ENCODE measurements around the gene OR2T3.
"Not testable (repeated sequence)": the region's sequence is repeated elsewhere in the genome, so short reads cannot be mapped to it uniquely, and the experiment has no call there.

DNA sequence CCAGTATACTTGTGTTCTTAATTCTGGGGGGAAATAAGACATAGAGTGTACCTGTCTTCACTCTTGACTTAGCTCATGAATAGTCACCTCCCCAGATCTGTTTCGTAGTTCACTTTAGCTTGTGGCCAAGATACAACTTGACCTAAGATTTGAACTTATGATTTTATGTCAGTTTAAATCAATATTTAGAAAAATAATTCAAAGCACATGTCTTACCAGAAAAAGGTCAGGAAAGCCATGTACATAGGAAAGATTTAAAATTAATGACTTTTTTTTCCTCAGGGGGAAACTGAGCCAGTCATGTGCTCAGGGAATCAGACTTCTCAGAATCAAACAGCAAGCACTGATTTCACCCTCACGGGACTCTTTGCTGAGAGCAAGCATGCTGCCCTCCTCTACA, at the start of gene OR2T3:
- TF ChIP-seq POLR2AphosphoS5, POLR2A (IDR thresholded peaks at IDR 0.05): not testable (repeated sequence)
- TF ChIP-seq, protein P1, sequence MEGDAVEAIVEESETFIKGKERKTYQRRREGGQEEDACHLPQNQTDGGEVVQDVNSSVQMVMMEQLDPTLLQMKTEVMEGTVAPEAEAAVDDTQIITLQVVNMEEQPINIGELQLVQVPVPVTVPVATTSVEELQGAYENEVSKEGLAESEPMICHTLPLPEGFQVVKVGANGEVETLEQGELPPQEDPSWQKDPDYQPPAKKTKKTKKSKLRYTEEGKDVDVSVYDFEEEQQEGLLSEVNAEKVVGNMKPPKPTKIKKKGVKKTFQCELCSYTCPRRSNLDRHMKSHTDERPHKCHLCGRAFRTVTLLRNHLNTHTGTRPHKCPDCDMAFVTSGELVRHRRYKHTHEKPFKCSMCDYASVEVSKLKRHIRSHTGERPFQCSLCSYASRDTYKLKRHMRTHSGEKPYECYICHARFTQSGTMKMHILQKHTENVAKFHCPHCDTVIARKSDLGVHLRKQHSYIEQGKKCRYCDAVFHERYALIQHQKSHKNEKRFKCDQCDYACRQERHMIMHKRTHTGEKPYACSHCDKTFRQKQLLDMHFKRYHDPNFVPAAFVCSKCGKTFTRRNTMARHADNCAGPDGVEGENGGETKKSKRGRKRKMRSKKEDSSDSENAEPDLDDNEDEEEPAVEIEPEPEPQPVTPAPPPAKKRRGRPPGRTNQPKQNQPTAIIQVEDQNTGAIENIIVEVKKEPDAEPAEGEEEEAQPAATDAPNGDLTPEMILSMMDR (IDR thresholded peaks at IDR 0.05), result not testable (repeated sequence)
